NCI-H2171 treated with DMSO at 0.1 percent for 48 hours (cell line): ENCODE results near the gene DRD4.

Experiments used
- DNase-seq: peaks from one replicate; lab custom pipeline; 2025; lab: John Stamatoyannopoulos, UW

DRD4 gene

GRCh38 chr11:636511-637332 is at the start of gene DRD4:
DRD4 (plus strand) TSS chr11:637269; CDS start chr11:637305, 36 bp downstream.
- DNase-seq, result no peak

GRCh38 chr11:587546-587945 is 49.5 kb upstream of the DRD4 start:
- DNase-seq, result no peak

GRCh38 chr11:587978-588380 is 49.1 kb upstream of the DRD4 start:
- no peak for DNase-seq

- DNase-seq, result no peak
Measured at GRCh38 chr11:589798-590197, 47.3 kb upstream of the DRD4 start.

- no peak for DNase-seq
Measured at GRCh38 chr11:590997-591396, 46.1 kb upstream of the DRD4 start.

- no peak for DNase-seq
Measured at GRCh38 chr11:592501-592900, 44.6 kb upstream of the DRD4 start.

GRCh38 chr11:592918-593317 is 44.2 kb upstream of the DRD4 start:
- no peak for DNase-seq

GRCh38 chr11:593347-593746 is 43.7 kb upstream of the DRD4 start:
- no peak for DNase-seq

GRCh38 chr11:595400-595799 is 41.7 kb upstream of the DRD4 start:
- DNase-seq, result no peak

GRCh38 chr11:596374-596773 is 40.7 kb upstream of the DRD4 start:
- no peak for DNase-seq

GRCh38 chr11:597166-597725 is 39.8 kb upstream of the DRD4 start:
- DNase-seq, result no peak

GRCh38 chr11:598005-598680 is 38.9 kb upstream of the DRD4 start:
- no peak for DNase-seq

- no peak for DNase-seq
Measured at GRCh38 chr11:601573-602245, 35.4 kb upstream of the DRD4 start.

- DNase-seq, result no peak
Measured at GRCh38 chr11:603154-603553, 33.9 kb upstream of the DRD4 start.

- no peak for DNase-seq
Measured at GRCh38 chr11:605286-606129, 31.6 kb upstream of the DRD4 start.

- DNase-seq, result no peak
Measured at GRCh38 chr11:606245-606644, 30.8 kb upstream of the DRD4 start.

- DNase-seq, result no peak
Measured at GRCh38 chr11:607020-607780, 29.9 kb upstream of the DRD4 start.

GRCh38 chr11:607971-608659 is 29.0 kb upstream of the DRD4 start:
- no peak for DNase-seq

- no peak for DNase-seq
Measured at GRCh38 chr11:608791-609251, 28.2 kb upstream of the DRD4 start.

GRCh38 chr11:609341-609811 is 27.7 kb upstream of the DRD4 start:
- no peak for DNase-seq
